Ascending aorta (tissue), 2 donors: Measurements from ENCODE around the gene CHI3L2. TPM values are rescaled to one million over a fixed set of nuclear protein-coding genes. Genes with fewer than 3 reads are reported as not detected.

Source experiments
- DNase-seq, 2 donors: peaks; one replicate each; pipeline ENCODE4 v3.0.0-alpha.2; 2019; ENCODE audit warnings: low spot score in 2 of 2
- H3K27ac ChIP-seq, 2 donors: fragments of 200-600 bp; sonication (generic); one replicate each; pipeline ENCODE4 v1.5.1; 2016 to 2017; ENCODE audit warnings: mild to moderate bottlenecking in 1 of 2
- H3K27me3 ChIP-seq: fragments of 200-600 bp; sonication (generic); one replicate; pipeline ENCODE4 v1.5.1; 2017
- H3K36me3 ChIP-seq, 2 donors: fragments of 200-600 bp; sonication (generic); one replicate each; pipeline ENCODE4 v1.5.1; 2016
- H3K4me1 ChIP-seq, 2 donors: fragments of 200-600 bp; sonication (generic); one replicate each; pipeline ENCODE4 v1.5.1; 2016 to 2017; ENCODE audit warnings: mild to moderate bottlenecking in 1 of 2
- H3K4me3 ChIP-seq, 2 donors: fragments of 200-600 bp; sonication (generic); one replicate each; pipeline ENCODE4 v1.5.1; 2016 to 2017; ENCODE audit warnings: mild to moderate bottlenecking in 1 of 2
- H3K9me3 ChIP-seq, 2 donors: fragments of 200-600 bp; sonication (generic); one replicate each; pipeline ENCODE4 v1.5.1; 2016
- intact Hi-C: fragments of 100-400 bp; cut with DNase I; formaldehyde crosslinking; loops from one replicate; pipeline ENCODE4 v1.15.1; 2023
- total RNA-seq: library from RNA; depleted of rRNA; stranded (reverse); fragments of >200 nt; gene quantifications from one replicate; pipeline ENCODE4 v1.1.0, GENCODE V29; 2016
- TF ChIP-seq, protein P1 (sequence below), 3 experiments: fragments of 200-600 bp in 2 of 3; fragments of 450-650 bp in 1 of 3; sonication (generic) in 2 of 3; IDR thresholded peaks; one replicate each; pipeline ENCODE4 v1.5.1; 2016 to 2019; ENCODE audit warnings: antibody characterized with exemption in 3 of 3, mild to moderate bottlenecking in 1 of 3, moderate library complexity in 1 of 3

Gene CHI3L2
- total RNA-seq, 1 donor from 2014 or later: 10.1 TPM

- Histone ChIP-seq H3K27me3 (no peaks in the 10 kb centered on the region), H3K9me3 (no peaks in the 10 kb centered on the region), H3K36me3 (no peaks in the 10 kb centered on the region), H3K27ac (no peak overlapping the region), H3K4me1 (peaks cover 0 to 3% of the 10 kb centered on the region in 2 donors), H3K4me3 (no peak overlapping the region)
- TF ChIP-seq, protein P1, sequence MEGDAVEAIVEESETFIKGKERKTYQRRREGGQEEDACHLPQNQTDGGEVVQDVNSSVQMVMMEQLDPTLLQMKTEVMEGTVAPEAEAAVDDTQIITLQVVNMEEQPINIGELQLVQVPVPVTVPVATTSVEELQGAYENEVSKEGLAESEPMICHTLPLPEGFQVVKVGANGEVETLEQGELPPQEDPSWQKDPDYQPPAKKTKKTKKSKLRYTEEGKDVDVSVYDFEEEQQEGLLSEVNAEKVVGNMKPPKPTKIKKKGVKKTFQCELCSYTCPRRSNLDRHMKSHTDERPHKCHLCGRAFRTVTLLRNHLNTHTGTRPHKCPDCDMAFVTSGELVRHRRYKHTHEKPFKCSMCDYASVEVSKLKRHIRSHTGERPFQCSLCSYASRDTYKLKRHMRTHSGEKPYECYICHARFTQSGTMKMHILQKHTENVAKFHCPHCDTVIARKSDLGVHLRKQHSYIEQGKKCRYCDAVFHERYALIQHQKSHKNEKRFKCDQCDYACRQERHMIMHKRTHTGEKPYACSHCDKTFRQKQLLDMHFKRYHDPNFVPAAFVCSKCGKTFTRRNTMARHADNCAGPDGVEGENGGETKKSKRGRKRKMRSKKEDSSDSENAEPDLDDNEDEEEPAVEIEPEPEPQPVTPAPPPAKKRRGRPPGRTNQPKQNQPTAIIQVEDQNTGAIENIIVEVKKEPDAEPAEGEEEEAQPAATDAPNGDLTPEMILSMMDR (IDR thresholded peaks at IDR 0.05): no peak
- intact Hi-C loops: no loop called here
- DNase-seq: no peak
Measured at GRCh38 chr1:111232134-111232533, 4.6 kb downstream of the CHI3L2 start.

- Histone ChIP-seq H3K4me1 (no peaks in the 10 kb centered on the region), H3K9me3 (no peaks in the 10 kb centered on the region), H3K36me3 (no peaks in the 10 kb centered on the region), H3K27ac (no peak overlapping the region), H3K27me3 (no peaks in the 10 kb centered on the region), H3K4me3 (no peak overlapping the region)
- no peak for DNase-seq
- intact Hi-C loops: no loop called here
- TF ChIP-seq, protein P1 (IDR thresholded peaks at IDR 0.05): no peak
Measured at GRCh38 chr1:111234258-111234657, 6.7 kb downstream of the CHI3L2 start.

GRCh38 chr1:111234866-111235265, 7.4 kb downstream of the CHI3L2 start:
- Histone ChIP-seq H3K27ac (no peak overlapping the region), H3K36me3 (no peaks in the 10 kb centered on the region), H3K4me3 (no peak overlapping the region), H3K4me1 (no peaks in the 10 kb centered on the region), H3K27me3 (no peaks in the 10 kb centered on the region), H3K9me3 (no peaks in the 10 kb centered on the region)
- DNase-seq: no peak
- TF ChIP-seq, protein P1 (IDR thresholded peaks at IDR 0.05): no peak
- intact Hi-C loops: no loop called here

GRCh38 chr1:111236379-111236778, 8.9 kb downstream of the CHI3L2 start:
- intact Hi-C loops: no loop called here
- TF ChIP-seq, protein P1 (IDR thresholded peaks at IDR 0.05): no peak
- no peak for DNase-seq
- Histone ChIP-seq H3K27ac (no peak overlapping the region), H3K36me3 (no peaks in the 10 kb centered on the region), H3K9me3 (no peaks in the 10 kb centered on the region), H3K27me3 (no peaks in the 10 kb centered on the region), H3K4me3 (no peak overlapping the region), H3K4me1 (no peaks in the 10 kb centered on the region)

DNA sequence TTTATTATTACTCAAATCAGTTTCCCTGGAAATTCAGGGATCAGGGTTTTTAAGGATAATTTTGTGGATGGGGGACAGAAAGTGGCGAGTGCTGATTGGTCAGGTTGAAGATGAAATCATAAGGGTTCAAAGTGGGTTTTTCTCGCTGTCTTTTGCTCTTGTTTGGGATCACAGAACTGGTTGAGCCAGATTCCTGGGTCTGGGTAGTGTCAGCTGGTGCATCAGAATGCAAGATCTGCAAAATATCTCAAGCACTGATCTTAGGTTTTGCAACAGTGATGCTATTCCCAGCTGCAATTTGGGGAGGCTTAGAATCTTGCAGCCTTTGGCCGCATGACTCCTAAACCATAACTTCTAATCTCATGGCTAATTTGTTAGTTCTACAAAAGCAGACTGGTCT, 9.3 kb downstream of the CHI3L2 start:
- Histone ChIP-seq H3K27me3 (no peaks in the 10 kb centered on the region), H3K4me3 (no peak overlapping the region), H3K36me3 (no peaks in the 10 kb centered on the region), H3K4me1 (no peaks in the 10 kb centered on the region), H3K9me3 (no peaks in the 10 kb centered on the region), H3K27ac (no peak overlapping the region)
- TF ChIP-seq, protein P1 (IDR thresholded peaks at IDR 0.05): no peak
- intact Hi-C loops: no loop called here
- DNase-seq: no peak
